ENCODE results near the gene ZNF621. TPM values are rescaled to one million over a fixed set of nuclear protein-coding genes. Genes with fewer than 3 reads are reported as not detected.

The ZNF621 gene
- total RNA-seq (2021; ENCODE audit: unreplicated experiment) (24.9 TPM), Bru-seq, nascent RNA (percentile 75 among the genes with signal in this experiment), BruChase-seq, experiment 1, labeled RNA remaining after a 2-hour chase (percentile 93 among the genes with signal in this experiment), BruChase-seq, experiment 2, labeled RNA remaining after a 6-hour chase (percentile 96 among the genes with signal in this experiment)
- polyA plus RNA-seq (2012; ENCODE audit: insufficient read length): 11.5 TPM
- long read RNA-seq, full-length matches to known transcripts: 7 of 31 reads
- long read RNA-seq, partial matches to known transcripts: 0 of 31 reads
- long read RNA-seq, other reads (novel, unspliced or antisense): 24 of 31 reads

DNA sequence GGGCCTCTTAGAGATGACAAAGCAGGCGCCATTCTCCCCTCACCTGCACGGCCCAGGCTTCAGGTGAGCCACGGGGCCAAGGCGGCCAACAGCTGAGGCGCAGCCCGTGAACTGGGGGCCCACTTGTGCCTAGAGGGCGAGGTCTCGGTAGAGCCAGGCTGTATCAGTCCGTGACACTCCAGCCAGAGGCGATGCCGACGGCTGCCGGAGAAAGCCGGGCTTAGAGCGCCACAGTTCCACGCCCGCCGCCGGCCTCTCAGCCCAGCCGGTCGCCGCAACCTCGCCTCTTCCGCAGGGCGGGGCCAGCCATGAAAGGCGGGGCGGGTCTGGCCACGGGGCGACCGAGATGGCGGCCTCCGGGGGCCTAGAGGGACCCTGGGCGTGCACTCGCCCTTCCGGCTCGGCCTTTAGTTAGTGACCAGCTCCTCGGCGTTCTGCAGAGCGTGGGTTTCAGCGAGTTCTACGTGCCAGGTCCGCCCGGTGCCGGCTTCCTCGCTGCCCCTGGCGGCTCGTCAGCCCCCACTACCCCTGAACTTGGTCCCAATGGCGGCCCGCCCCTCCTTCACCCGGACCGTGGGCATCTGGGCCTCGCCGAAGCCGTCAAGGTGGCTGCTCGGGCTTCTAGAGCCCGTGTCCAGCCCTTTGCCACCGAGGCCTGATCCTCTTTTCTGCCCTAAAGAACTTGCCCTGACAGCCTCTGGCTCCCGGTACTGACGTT is at the start of gene ZNF621:
TSS of gene ZNF621 (plus strand) at position 393 of the 718 bp plus-strand sequence. CDS start 881 bp downstream, outside the sequence.
- peak; percentile 44; the same call in 1 of the 2 replicates for TF ChIP-seq SIN3A (IDR thresholded peaks at IDR 0.05; ENCODE audit: borderline replicate concordance, insufficient read depth, low read depth, low read length)
- TF ChIP-seq, protein P1, sequence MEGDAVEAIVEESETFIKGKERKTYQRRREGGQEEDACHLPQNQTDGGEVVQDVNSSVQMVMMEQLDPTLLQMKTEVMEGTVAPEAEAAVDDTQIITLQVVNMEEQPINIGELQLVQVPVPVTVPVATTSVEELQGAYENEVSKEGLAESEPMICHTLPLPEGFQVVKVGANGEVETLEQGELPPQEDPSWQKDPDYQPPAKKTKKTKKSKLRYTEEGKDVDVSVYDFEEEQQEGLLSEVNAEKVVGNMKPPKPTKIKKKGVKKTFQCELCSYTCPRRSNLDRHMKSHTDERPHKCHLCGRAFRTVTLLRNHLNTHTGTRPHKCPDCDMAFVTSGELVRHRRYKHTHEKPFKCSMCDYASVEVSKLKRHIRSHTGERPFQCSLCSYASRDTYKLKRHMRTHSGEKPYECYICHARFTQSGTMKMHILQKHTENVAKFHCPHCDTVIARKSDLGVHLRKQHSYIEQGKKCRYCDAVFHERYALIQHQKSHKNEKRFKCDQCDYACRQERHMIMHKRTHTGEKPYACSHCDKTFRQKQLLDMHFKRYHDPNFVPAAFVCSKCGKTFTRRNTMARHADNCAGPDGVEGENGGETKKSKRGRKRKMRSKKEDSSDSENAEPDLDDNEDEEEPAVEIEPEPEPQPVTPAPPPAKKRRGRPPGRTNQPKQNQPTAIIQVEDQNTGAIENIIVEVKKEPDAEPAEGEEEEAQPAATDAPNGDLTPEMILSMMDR (IDR thresholded peaks at IDR 0.05): no peak
- no peak; the same call in 1 of the 2 replicates for TF ChIP-seq TCF7L2 (IDR thresholded peaks at IDR 0.05; ENCODE audit: low read depth, low read length)
- TF ChIP-seq, protein P2, sequence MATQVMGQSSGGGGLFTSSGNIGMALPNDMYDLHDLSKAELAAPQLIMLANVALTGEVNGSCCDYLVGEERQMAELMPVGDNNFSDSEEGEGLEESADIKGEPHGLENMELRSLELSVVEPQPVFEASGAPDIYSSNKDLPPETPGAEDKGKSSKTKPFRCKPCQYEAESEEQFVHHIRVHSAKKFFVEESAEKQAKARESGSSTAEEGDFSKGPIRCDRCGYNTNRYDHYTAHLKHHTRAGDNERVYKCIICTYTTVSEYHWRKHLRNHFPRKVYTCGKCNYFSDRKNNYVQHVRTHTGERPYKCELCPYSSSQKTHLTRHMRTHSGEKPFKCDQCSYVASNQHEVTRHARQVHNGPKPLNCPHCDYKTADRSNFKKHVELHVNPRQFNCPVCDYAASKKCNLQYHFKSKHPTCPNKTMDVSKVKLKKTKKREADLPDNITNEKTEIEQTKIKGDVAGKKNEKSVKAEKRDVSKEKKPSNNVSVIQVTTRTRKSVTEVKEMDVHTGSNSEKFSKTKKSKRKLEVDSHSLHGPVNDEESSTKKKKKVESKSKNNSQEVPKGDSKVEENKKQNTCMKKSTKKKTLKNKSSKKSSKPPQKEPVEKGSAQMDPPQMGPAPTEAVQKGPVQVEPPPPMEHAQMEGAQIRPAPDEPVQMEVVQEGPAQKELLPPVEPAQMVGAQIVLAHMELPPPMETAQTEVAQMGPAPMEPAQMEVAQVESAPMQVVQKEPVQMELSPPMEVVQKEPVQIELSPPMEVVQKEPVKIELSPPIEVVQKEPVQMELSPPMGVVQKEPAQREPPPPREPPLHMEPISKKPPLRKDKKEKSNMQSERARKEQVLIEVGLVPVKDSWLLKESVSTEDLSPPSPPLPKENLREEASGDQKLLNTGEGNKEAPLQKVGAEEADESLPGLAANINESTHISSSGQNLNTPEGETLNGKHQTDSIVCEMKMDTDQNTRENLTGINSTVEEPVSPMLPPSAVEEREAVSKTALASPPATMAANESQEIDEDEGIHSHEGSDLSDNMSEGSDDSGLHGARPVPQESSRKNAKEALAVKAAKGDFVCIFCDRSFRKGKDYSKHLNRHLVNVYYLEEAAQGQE (IDR thresholded peaks at IDR 0.05; ENCODE audit: insufficient read depth in 1 of 2, low read depth in 2 of 2, low read length in 1 of 2): no peak
- TF ChIP-seq POLR2AphosphoS5 (IDR thresholded peaks at IDR 0.05; ENCODE audit: low read depth, low read length): peak; percentile 87
- in situ Hi-C loops (cut with HindIII; ENCODE audit: low pct_unique_long_range_greater_than_20kb, low sequenced_read_pairs): no loop called here
- peak within 1 kb of the TSS; percentile 76 to 90 for H3K4me3 ChIP-seq (ENCODE audit: low read depth in 2 of 2, low read length in 2 of 2)
- intact Hi-C loops (cut with micrococcal nuclease; ENCODE audit: unreplicated experiment): no loop called here
- no peaks in the 10 kb centered on the region for H3K27me3 ChIP-seq (ENCODE audit: control insufficient read depth, insufficient read depth, low read length)
- BruUV-seq (replicated peaks): no TSS peak
- H3K9me3 ChIP-seq (ENCODE audit: control insufficient read depth, insufficient read depth, low read depth, low read length): no peaks in the 10 kb centered on the region
- no peak for DNase-seq (ENCODE audit: low read depth, low spot score)
- 0 out of 2 replicates have a peak, but pooled peaks cover 4% of the 10 kb centered on the region for H3K4me1 ChIP-seq (ENCODE audit: control insufficient read depth, insufficient read depth, low read length)
- ChIA-PET POLR2A (no interaction called here), CTCF (no interaction called here)
- H3K27ac ChIP-seq (ENCODE audit: low read length): peak within 1 kb of the TSS; percentile 92
- H3K36me3 ChIP-seq (ENCODE audit: control insufficient read depth, insufficient read depth, low read length): no peaks in the 10 kb centered on the region; the same call in 1 of the 2 replicates
- ATAC-seq: peak; percentile 99

DNA sequence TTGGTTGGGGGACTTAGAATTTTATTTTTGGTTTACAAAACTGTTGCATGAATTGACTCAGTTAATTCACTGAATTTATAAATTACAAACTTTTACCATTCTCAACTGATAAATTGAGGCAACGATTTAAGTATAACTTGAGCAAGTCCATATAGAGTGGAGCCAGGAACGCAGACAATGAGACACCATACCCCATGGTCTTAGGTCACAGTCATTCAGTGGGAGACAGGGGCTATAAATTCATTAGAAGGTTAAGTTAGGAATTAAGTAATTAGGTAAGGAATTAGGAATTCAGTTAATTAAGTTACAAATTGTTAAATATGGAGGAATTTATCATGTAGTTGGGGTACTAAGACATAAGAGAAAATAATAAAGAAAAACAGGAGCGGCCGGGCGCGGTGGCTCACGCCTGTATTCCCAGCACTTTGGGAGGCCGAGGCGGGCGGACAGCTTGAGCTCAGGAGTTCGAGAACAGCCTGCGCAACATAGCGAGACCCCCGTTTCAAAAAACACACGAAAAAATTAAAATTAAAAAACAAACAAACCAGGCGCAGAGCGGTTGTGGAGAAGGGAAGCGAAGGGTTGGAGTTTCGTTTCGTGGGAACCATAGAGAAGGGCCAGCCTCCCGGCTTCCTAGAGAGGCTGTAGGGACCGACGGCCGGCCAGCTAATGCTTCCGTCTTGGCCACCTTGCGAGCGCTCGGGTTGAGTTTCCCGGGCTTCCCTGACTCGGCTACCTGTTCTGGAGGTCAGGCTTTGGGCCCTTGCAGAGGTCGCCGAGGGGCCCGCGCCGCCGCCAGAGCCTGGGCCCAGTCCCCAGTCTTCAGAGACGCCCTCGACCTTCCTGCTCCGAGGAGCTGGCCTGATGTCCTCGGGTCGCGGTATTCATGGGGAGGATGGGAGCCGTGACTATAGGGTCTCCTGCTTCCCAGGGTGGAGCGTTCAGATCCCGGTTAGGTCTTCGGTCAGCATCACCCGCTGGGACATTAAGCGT is 48.0 kb upstream of the ZNF621 start, which contains the start of gene ZNF619:
TSS of gene ZNF619 (plus strand) at position 645 of the 993 bp plus-strand sequence. CDS start 858 bp downstream, outside the sequence.
- CTCF ChIA-PET: no interaction called here
- DNase-seq (ENCODE audit: low read depth, low spot score) (no peak), ATAC-seq (peak; percentile 93)
- Histone ChIP-seq H3K27me3 (ENCODE audit: control insufficient read depth, insufficient read depth, low read length) (no peaks in the 10 kb centered on the region), H3K4me3 (ENCODE audit: low read depth in 2 of 2, low read length in 2 of 2) (peak within 1 kb of the TSS; percentile 60 to 65), H3K4me1 (ENCODE audit: control insufficient read depth, insufficient read depth, low read length) (no peaks in the 10 kb centered on the region; the same call in 1 of the 2 replicates), H3K36me3 (ENCODE audit: control insufficient read depth, insufficient read depth, low read length) (no peaks in the 10 kb centered on the region), H3K27ac (ENCODE audit: low read length) (peak within 1 kb of the TSS; percentile 83), H3K9me3 (ENCODE audit: control insufficient read depth, insufficient read depth, low read depth, low read length) (no peaks in the 10 kb centered on the region)
- in situ Hi-C loops (cut with HindIII; ENCODE audit: low pct_unique_long_range_greater_than_20kb, low sequenced_read_pairs) (no loop called here), intact Hi-C loops (cut with micrococcal nuclease; ENCODE audit: unreplicated experiment) (no loop called here)
- TF ChIP-seq POLR2AphosphoS5 (IDR thresholded peaks at IDR 0.05; ENCODE audit: low read depth, low read length) (no peak; the same call in 1 of the 2 replicates), TCF7L2 (IDR thresholded peaks at IDR 0.05; ENCODE audit: low read depth, low read length) (no peak), SIN3A (IDR thresholded peaks at IDR 0.05; ENCODE audit: borderline replicate concordance, insufficient read depth, low read depth, low read length) (no peak)
- TF ChIP-seq, protein P1 (IDR thresholded peaks at IDR 0.05): no peak
- TF ChIP-seq, protein P2 (IDR thresholded peaks at IDR 0.05; ENCODE audit: insufficient read depth in 1 of 2, low read depth in 2 of 2, low read length in 1 of 2): no peak
- no TSS peak for BruUV-seq (replicated peaks)
- POLR2A ChIA-PET: interaction anchor here (0.6 kb wide), 1 partner anchor 24 kb away, joined by 10 read pairs; no protein-coding TSS in a partner anchor
